IPS-15b (cell line): Measurements from ENCODE around the gene DPM3.

Experiments
- H3K27me3 ChIP-seq: one replicate; pipeline ENCODE4 v1.6.1; 2013; ENCODE audit warnings: low read length; ENCODE audit not compliant: control insufficient read depth, insufficient read depth
- H3K36me3 ChIP-seq: one replicate; pipeline ENCODE4 v1.6.1; 2013; ENCODE audit warnings: low read length; ENCODE audit not compliant: control insufficient read depth, insufficient read depth
- H3K4me1 ChIP-seq: one replicate; pipeline ENCODE4 v1.6.1; 2013; ENCODE audit warnings: mild to moderate bottlenecking, low read length; ENCODE audit not compliant: control insufficient read depth, insufficient read depth
- H3K4me3 ChIP-seq: one replicate; pipeline ENCODE4 v1.5.1; 2013; ENCODE audit warnings: low read depth, low read length
- H3K9ac ChIP-seq: one replicate; pipeline ENCODE4 v1.6.1; 2013; ENCODE audit warnings: low read depth, mild to moderate bottlenecking, low read length
- H3K9me3 ChIP-seq: one replicate; pipeline ENCODE4 v1.6.1; 2013; ENCODE audit warnings: mild to moderate bottlenecking, low read length; ENCODE audit not compliant: control insufficient read depth, insufficient read depth

DPM3 gene

DNA sequence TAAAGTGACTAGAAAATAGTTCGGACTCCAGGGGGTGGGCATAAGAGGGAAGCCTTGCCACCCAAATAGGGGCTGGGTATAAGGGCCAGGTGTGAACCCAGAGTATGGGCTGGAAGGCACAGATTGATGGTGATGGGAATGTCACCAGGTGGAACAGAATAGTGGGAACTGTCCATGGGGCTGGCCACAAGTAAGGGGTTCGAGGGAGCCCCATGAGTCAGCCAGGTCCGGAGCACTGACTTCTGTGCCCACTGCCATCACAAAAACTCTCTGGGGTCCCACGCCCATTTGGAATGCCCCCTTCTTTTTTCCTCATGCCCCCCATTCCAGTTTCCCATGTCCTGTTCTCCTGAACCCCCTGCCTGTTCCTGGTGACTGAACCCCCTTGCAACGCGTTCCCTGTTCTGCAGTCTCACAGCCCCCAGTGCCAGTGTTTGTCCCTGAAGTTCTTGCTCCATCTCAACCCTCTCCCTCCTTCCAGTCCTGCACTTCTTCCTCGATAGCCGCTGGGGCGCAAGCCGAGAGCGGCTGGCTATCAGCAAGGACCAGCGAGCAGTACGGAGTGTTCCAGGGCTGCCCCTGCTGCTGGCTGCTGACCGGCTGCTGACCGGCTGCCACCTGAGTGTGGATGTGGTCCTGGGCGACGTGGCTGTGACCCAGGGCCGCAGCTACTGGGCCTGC is 41.2 kb upstream of the DPM3 start:
- H3K36me3 ChIP-seq = peaks cover 41% of the 10 kb centered on the region
- H3K9ac ChIP-seq = no peak overlapping the region
- no peaks in the 10 kb centered on the region for H3K27me3 ChIP-seq
- H3K9me3 ChIP-seq = no peaks in the 10 kb centered on the region
- peaks cover 7% of the 10 kb centered on the region for H3K4me1 ChIP-seq
- no peak overlapping the region for H3K4me3 ChIP-seq

DNA sequence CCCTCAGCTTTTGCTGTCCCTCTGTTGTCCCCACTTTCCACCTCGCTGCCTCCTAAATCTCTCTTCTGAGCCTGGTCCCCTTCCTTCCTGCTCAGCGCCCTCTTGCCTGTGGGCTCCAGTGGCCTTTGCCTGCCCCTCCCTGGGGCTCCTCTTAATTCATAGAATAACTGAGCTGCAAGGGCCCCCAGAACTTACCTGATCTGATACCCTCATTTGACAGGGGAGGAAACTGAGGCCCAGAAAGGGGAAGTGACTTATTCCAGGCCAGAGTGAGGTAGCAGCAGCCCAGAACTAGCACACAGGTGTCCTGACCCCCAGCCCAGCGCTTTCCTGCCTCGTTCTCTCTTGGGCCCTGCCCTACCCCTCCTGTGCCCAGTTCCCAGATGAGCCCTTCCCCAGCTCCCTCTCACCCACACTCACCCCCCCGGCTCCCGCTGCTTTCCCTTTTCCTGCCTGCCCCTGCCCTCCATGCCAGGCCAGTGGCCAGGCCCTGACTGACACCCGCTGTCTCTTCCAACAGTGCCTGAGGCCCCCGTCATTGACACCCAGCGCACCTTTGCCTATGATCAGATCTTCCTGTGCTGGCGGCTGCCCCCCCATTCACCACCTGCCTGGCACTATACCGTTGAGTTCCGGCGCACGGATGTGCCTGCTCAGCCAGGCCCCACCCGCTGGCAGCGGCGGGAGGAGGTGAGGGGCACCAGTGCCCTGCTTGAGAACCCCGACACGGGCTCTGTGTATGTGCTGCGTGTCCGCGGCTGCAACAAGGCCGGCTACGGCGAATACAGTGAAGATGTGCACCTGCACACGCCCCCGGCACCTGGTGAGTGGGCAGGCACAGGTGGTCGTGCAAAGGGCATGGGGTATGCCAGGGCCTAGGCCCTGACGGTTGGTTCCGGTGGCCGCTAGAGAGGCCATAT is 39.0 kb upstream of the DPM3 start:
- no peak overlapping the region for H3K4me3 ChIP-seq
- no peak overlapping the region for H3K9ac ChIP-seq
- peaks cover 39% of the 10 kb centered on the region for H3K36me3 ChIP-seq
- no peaks in the 10 kb centered on the region for H3K27me3 ChIP-seq
- no peaks in the 10 kb centered on the region for H3K9me3 ChIP-seq
- H3K4me1 ChIP-seq = peaks cover 4% of the 10 kb centered on the region

DNA sequence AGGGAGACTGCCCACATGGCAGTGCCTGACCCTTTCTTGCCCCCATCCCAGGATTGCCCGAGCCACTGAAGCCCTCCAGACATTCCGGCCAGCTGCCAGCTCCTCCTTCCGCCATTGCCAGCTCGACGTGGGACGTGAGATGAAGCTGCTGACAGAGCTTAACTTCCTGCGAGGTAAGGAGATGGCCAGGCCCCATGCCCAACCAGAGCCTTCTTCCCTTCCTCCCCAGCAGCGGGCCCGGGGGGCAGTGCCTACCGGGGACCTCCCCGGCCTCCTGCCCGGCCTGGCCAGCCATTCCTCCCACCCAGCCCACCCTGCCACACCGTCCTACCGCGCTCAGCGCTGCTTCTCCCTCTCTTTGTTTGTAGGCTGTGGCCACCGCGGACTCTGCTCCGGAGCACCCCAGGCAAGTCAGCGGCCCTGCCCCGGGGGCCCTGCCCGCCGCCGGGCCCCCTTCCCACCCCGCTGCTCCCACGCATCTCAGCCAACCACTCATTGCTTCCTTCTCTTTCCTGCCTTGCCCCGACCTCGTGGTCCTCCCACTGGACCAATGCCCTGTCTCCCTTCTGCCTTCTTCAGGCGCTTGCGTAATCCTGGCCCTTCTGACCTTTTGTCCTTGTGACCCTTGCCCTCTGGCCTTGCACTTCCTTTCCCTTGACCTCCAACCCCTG is 38.2 kb upstream of the DPM3 start:
- peaks cover 32% of the 10 kb centered on the region for H3K36me3 ChIP-seq
- H3K27me3 ChIP-seq = no peaks in the 10 kb centered on the region
- H3K4me1 ChIP-seq = peaks cover 4% of the 10 kb centered on the region
- H3K4me3 ChIP-seq = no peak overlapping the region
- no peak overlapping the region for H3K9ac ChIP-seq
- H3K9me3 ChIP-seq = no peaks in the 10 kb centered on the region

DNA sequence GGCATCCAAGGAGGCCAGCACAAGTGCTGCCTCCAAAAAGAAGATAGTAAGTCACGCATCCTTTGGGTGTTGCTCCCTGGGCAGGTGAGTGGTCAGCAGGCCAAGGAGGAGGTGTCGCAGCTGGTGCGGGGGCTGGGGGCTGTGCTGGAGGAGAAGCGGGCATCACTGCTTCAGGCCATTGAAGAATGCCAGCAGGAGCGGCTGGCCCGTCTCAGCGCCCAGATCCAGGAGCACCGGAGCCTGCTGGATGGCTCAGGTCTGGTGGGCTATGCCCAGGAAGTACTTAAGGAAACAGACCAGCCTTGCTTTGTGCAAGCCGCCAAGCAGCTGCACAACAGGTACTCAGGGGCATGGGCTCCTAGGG is 37.6 kb upstream of the DPM3 start:
- no peaks in the 10 kb centered on the region for H3K27me3 ChIP-seq
- H3K4me3 ChIP-seq = no peak overlapping the region
- no peak overlapping the region for H3K9ac ChIP-seq
- H3K4me1 ChIP-seq = peaks cover 4% of the 10 kb centered on the region
- H3K36me3 ChIP-seq = peaks cover 32% of the 10 kb centered on the region
- no peaks in the 10 kb centered on the region for H3K9me3 ChIP-seq

- H3K36me3 ChIP-seq = peaks cover 32% of the 10 kb centered on the region
- no peaks in the 10 kb centered on the region for H3K9me3 ChIP-seq
- H3K9ac ChIP-seq = no peak overlapping the region
- no peaks in the 10 kb centered on the region for H3K27me3 ChIP-seq
- no peak overlapping the region for H3K4me3 ChIP-seq
- peaks cover 4% of the 10 kb centered on the region for H3K4me1 ChIP-seq
These were observed 37.0 kb upstream of the DPM3 start for GRCh38 chr1:155177192-155177917.

DNA sequence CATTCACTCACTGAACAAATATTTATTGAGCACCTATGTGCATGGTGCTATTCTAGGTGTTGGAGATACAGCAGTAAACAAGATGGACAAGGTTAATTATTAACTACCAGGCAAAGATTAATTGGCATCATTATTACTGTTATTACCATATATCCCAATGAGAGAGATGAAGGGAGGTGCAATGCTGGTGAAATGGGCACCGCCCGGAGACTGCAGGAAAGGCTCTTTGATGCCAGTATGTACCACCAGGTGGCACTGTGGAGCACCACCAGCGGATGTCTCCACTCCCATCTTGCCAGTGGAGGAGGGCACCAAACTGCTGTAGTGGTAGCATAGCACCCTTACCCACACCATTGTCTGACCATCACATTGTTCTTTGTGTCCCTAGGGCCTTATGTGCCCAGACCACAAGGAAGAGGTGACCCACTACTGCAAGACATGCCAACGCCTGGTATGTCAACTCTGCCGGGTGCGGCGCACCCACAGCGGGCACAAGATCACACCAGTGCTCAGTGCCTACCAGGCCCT is 36.3 kb upstream of the DPM3 start:
- H3K9ac ChIP-seq = no peak overlapping the region
- H3K27me3 ChIP-seq = no peaks in the 10 kb centered on the region
- H3K4me3 ChIP-seq = no peak overlapping the region
- no peaks in the 10 kb centered on the region for H3K9me3 ChIP-seq
- peaks cover 4% of the 10 kb centered on the region for H3K4me1 ChIP-seq
- peaks cover 32% of the 10 kb centered on the region for H3K36me3 ChIP-seq

DNA sequence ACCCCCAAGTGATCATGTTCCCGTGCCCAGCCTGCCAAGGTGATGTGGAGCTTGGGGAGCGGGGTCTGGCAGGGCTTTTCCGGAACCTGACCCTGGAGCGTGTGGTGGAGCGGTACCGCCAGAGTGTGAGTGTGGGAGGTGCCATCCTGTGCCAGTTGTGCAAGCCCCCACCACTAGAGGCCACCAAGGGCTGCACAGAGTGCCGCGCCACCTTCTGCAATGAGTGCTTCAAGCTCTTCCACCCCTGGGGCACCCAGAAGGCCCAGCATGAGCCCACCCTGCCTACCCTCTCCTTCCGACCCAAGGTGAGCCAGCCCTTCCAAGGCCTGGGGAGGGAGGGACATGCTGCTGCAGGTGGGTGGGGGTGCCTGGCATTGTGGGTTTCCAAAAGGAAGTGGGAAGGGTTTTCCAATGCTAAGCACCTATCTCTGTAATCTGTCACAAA is 35.6 kb upstream of the DPM3 start:
- Histone ChIP-seq H3K27me3 (no peaks in the 10 kb centered on the region), H3K9me3 (no peaks in the 10 kb centered on the region), H3K4me3 (no peak overlapping the region), H3K4me1 (peaks cover 4% of the 10 kb centered on the region), H3K9ac (no peak overlapping the region), H3K36me3 (peaks cover 32% of the 10 kb centered on the region)

GRCh38 chr1:155175281-155175926 is 35.1 kb upstream of the DPM3 start:
- H3K36me3 ChIP-seq = peaks cover 35% of the 10 kb centered on the region
- peak overlapping the region; percentile 95 for H3K4me3 ChIP-seq
- no peaks in the 10 kb centered on the region for H3K9me3 ChIP-seq
- peak overlapping the region; percentile 37 for H3K9ac ChIP-seq
- no peaks in the 10 kb centered on the region for H3K27me3 ChIP-seq
- H3K4me1 ChIP-seq = peaks cover 4% of the 10 kb centered on the region

- Histone ChIP-seq H3K4me1 (peaks cover 4% of the 10 kb centered on the region), H3K9ac (peak overlapping the region; percentile 37), H3K4me3 (peak overlapping the region; percentile 95), H3K27me3 (no peaks in the 10 kb centered on the region), H3K36me3 (peaks cover 29% of the 10 kb centered on the region), H3K9me3 (no peaks in the 10 kb centered on the region)
These were observed 34.3 kb upstream of the DPM3 start for GRCh38 chr1:155174324-155175280.
